ENCODE measurements around the gene IP6K1. TPM values are rescaled to one million over a fixed set of nuclear protein-coding genes. Genes with fewer than 3 reads are reported as not detected.

IP6K1 gene
- total RNA-seq, 4 donors from 2014 or later = 42.4 to 74.0 (median 43.8) TPM

- Histone ChIP-seq H3K9me3 (no peaks in the 10 kb centered on the region), H3K4me3 (replicated peaks in 1 of 3) (no peak overlapping the region), H3K36me3 (peaks cover 24 to 31% of the 10 kb centered on the region in 2 donors), H3K27ac (no peak overlapping the region), H3K27me3 (no peaks in the 10 kb centered on the region), H3K4me1 (peaks cover 13% of the 10 kb centered on the region in 2 donors)
- no peak for DNase-seq
- TF ChIP-seq POLR2A (IDR thresholded peaks at IDR 0.05) = no peak
- intact Hi-C loops (cut with DNase I) = no loop called here
- 88 to 92% methylated on average over 11 of the region's 11 CpGs for WGBS, 2 donors
These were observed 53.7 kb downstream of the IP6K1 start for GRCh38 chr3:49732597-49732996.

GRCh38 chr3:49729966-49730609 lies 56.3 kb downstream of the IP6K1 start:
- no peak overlapping the region for H3K4me3 ChIP-seq (replicated peaks in 1 of 3)
- 97 to 100% methylated on average over 4 of the region's 4 CpGs for WGBS, 2 donors
- H3K4me1 ChIP-seq = peaks cover 13 to 17% of the 10 kb centered on the region in 2 donors
- DNase-seq = no peak
- no peaks in the 10 kb centered on the region for H3K9me3 ChIP-seq
- peaks cover 16 to 37% of the 10 kb centered on the region in 2 donors for H3K36me3 ChIP-seq
- H3K27ac ChIP-seq = no peak overlapping the region
- no peaks in the 10 kb centered on the region for H3K27me3 ChIP-seq
- intact Hi-C loops (cut with DNase I) = loop anchor here (5.0 kb wide), 1 partner anchor 53 kb away; no protein-coding TSS in a partner anchor
- no peak for TF ChIP-seq CTCF (IDR thresholded peaks at IDR 0.05)
- no peak for TF ChIP-seq POLR2A (IDR thresholded peaks at IDR 0.05)

GRCh38 chr3:49727924-49728361 lies 58.4 kb downstream of the IP6K1 start:
- Histone ChIP-seq H3K27me3 (no peaks in the 10 kb centered on the region), H3K4me3 (replicated peaks in 1 of 3) (no peak overlapping the region), H3K4me1 (peaks cover 11 to 16% of the 10 kb centered on the region in 2 donors), H3K9me3 (no peaks in the 10 kb centered on the region), H3K27ac (no peak overlapping the region), H3K36me3 (peaks cover 16 to 35% of the 10 kb centered on the region in 2 donors)
- DNase-seq = no peak
- TF ChIP-seq CTCF (IDR thresholded peaks at IDR 0.05) (no peak), POLR2A (IDR thresholded peaks at IDR 0.05) (no peak)
- intact Hi-C loops (cut with DNase I) = loop anchor here (5.0 kb wide), 1 partner anchor 51 kb away; no protein-coding TSS in a partner anchor
- 93 to 95% methylated on average over 11 to 14 of the region's 15 CpGs for WGBS, 2 donors

- H3K36me3 ChIP-seq = peaks cover 15 to 29% of the 10 kb centered on the region in 2 donors
- whole genome bisulfite sequencing, 2 donors = 89 to 94% methylated on average over 13 to 16 of the region's 19 CpGs
These were observed 59.0 kb downstream of the IP6K1 start for GRCh38 chr3:49727154-49727923.

More at GRCh38 chr3:49727154-49727923, 59.0 kb downstream of the IP6K1 start:
- H3K4me3 ChIP-seq (replicated peaks in 1 of 3) = no peak overlapping the region
- TF ChIP-seq POLR2A (IDR thresholded peaks at IDR 0.05) (no peak), CTCF (IDR thresholded peaks at IDR 0.05) (no peak)
- intact Hi-C loops (cut with DNase I) = loop anchor here (5.0 kb wide), 1 partner anchor 50 kb away; no protein-coding TSS in a partner anchor
- peaks cover 17 to 22% of the 10 kb centered on the region in 2 donors for H3K4me1 ChIP-seq
- no peaks in the 10 kb centered on the region for H3K27me3 ChIP-seq
- no peaks in the 10 kb centered on the region for H3K9me3 ChIP-seq
- no peak for DNase-seq
- H3K27ac ChIP-seq = no peak overlapping the region
